C4-2B (cell line): ENCODE measurements around the gene SGK1.
"Not testable (repeated sequence)": the region's sequence is repeated elsewhere in the genome, so short reads cannot be mapped to it uniquely, and the experiment has no call there.

Source experiments
- H3K27ac ChIP-seq: fragments of 450-650 bp; 2 replicates; pipeline ENCODE4 v1.5.1; 2017
- ZFX ChIP-seq: fragments of 450-650 bp; IDR thresholded peaks from 2 replicates; pipeline ENCODE4 v1.6.1; 2017
- TF ChIP-seq, protein P1 (sequence below): fragments of 450-650 bp; conservative IDR thresholded peaks from 2 replicates; pipeline ENCODE4 v1.5.1; 2017; ENCODE audit warnings: mild to moderate bottlenecking

Gene SGK1

DNA sequence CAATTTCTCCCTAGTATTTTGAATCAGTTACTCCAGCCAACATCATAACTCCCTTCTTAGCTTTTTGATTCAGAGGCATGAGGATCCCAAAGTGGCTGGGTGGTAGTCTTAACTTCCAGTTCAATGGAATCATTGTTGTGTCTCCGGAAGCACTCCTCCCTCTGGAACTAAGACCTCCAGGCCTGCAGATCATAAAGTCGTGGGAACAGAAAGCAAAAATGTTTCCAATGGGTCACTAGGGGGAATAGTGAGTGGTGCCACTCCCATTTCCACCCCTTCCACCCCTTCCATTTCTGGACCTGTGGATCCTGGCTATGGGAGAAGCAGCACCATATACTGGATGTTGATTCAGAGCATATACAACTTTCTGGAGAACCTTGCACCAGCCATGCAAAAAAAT is 130.8 kb downstream of the SGK1 start:
- no peak overlapping the region for H3K27ac ChIP-seq
- TF ChIP-seq, protein P1, sequence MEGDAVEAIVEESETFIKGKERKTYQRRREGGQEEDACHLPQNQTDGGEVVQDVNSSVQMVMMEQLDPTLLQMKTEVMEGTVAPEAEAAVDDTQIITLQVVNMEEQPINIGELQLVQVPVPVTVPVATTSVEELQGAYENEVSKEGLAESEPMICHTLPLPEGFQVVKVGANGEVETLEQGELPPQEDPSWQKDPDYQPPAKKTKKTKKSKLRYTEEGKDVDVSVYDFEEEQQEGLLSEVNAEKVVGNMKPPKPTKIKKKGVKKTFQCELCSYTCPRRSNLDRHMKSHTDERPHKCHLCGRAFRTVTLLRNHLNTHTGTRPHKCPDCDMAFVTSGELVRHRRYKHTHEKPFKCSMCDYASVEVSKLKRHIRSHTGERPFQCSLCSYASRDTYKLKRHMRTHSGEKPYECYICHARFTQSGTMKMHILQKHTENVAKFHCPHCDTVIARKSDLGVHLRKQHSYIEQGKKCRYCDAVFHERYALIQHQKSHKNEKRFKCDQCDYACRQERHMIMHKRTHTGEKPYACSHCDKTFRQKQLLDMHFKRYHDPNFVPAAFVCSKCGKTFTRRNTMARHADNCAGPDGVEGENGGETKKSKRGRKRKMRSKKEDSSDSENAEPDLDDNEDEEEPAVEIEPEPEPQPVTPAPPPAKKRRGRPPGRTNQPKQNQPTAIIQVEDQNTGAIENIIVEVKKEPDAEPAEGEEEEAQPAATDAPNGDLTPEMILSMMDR = no peak
- TF ChIP-seq ZFX = no peak

DNA sequence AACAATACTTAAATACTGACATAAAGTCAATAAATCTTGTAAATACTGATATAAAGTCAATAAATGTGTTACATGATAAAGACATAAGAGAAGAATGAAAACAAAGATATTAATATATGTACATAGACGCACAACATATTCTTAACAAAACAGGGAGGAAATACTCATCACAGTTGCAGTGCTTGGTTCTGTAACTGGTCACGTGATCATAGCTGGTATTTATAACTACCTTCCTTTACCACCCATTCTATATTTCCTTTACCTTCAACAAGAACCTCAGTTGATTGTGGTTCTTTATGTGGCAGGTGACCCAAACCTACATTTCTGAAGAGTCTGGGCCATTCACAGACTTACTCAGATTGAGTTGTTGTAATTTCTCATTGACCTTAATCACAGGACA is 131.6 kb downstream of the SGK1 start:
- H3K27ac ChIP-seq = no peak overlapping the region
- TF ChIP-seq, protein P1 = no peak
- no peak for TF ChIP-seq ZFX

DNA sequence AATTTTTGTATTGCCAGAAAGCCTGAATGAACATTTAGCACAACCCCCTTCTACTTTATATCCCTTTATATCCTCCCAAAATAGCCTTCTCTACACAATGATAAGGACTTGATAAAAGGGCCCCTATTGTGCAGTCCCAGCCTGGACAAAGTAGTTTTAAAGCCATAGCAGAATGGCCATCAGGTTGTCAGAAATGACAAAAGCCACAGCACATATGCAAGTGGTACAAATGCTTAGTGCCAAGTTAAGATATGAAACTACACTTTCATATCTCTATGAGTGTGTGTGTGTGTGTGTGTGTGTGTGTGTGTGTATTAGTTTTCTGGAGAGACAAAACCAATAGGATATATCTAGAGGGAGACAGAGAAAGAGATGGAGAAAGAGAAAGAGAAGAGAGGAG is 132.6 kb downstream of the SGK1 start:
- no peak for TF ChIP-seq ZFX
- TF ChIP-seq, protein P1 = no peak
- H3K27ac ChIP-seq = no peak overlapping the region

DNA sequence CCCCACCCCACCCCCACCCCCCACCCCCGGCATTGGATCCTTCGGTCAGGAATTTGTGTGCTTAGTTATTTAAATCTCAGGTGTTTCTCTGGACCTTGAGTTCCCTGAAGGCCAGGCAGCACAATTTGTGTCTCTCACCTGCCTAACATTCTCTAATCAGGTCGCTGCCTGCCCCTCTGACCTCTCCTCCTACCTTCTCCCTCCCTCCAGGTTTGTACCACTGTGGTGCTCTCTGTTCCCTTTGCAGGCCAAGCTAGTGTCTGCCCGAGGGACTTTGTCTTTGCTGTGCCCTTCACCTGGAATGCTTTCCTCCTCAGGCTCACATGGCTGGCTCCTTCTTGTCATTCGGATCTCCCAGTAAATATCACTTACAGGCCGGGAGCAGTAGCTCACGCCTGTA is 134.1 kb downstream of the SGK1 start:
- TF ChIP-seq, protein P1 = no peak
- TF ChIP-seq ZFX = no peak

DNA sequence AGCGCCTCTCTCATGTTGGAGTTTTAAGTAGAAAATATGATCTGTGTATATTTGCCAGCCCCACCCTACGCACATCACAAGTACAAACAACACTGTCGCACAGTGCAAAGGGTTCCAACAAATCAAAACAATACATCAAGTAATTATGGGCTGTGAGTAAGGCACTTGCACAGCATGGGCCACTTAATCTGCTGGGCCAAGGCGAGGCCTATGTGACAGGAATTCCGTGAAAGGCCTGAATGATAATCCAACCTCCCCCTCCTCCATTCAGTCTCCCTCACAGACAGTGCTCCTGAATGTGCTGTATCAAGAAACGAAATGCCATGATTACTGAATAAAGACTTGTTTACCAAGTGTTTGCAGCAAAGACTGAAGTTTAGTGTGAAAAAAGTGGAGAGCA is 135.4 kb downstream of the SGK1 start:
- TF ChIP-seq, protein P1 = no peak
- no peak for TF ChIP-seq ZFX
- H3K27ac ChIP-seq = no peak overlapping the region

More for the DNA sequence above, 134.1 kb downstream of the SGK1 start:
- no peak overlapping the region for H3K27ac ChIP-seq

DNA sequence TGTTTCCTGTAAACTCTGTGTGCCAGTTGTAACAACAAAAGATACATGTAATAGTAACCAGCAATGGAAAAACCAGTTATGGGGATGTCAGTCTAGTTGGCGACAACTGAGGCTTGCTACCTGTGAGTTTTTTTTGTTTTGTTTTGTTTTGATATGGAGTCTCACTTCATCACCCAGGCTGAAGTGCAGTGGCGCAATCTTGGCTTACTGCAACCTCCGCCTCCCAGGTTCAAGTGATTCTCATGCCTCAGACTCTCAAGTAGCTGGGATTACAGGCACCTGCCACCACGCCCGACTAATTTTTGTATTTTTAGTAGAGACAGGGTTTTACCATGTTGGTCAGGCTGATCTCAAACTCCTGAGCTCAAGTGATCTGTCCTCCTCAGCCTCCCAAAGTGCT is 136.2 kb downstream of the SGK1 start:
- not testable (repeated sequence) for H3K27ac ChIP-seq

DNA sequence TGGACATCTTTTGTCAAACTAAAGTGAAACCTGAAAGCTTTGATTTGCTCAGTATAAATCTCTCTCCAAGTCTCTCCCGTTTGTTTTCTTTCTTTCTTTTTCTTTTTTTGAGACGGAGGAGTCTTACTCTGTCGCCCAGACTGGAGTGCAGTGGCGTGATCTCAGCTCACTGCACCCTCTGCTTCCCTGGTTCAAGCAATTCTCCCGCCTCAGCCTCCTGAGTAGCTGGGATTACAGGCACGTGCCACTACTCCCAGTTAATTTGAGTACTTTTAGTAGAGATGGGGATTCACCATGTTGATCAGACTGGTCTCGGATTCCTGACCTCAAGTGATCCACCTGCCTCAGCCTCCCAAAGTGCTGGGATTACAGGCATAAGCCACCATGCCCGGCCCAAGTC is 136.7 kb downstream of the SGK1 start:
- H3K27ac ChIP-seq = not testable (repeated sequence)

DNA sequence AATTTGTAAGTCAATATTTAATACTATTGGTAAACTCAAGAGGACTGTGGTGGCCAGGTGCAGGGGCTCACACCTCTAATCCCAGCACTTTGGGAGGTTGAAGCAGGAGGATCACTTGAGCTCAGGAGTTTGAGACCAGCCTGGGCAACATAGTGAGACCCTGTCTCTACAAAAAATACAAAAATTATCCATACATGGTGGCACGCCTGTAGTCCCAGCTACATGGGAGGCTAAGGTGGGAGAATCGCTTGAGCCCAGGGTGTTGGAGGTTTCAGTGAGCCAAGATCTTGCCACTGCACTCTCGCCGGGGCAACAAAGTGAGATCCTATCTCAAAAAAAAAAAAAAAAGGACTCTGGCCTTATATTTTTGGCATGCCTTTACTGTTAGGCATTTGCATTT is 137.4 kb downstream of the SGK1 start:
- H3K27ac ChIP-seq = not testable (repeated sequence)

DNA sequence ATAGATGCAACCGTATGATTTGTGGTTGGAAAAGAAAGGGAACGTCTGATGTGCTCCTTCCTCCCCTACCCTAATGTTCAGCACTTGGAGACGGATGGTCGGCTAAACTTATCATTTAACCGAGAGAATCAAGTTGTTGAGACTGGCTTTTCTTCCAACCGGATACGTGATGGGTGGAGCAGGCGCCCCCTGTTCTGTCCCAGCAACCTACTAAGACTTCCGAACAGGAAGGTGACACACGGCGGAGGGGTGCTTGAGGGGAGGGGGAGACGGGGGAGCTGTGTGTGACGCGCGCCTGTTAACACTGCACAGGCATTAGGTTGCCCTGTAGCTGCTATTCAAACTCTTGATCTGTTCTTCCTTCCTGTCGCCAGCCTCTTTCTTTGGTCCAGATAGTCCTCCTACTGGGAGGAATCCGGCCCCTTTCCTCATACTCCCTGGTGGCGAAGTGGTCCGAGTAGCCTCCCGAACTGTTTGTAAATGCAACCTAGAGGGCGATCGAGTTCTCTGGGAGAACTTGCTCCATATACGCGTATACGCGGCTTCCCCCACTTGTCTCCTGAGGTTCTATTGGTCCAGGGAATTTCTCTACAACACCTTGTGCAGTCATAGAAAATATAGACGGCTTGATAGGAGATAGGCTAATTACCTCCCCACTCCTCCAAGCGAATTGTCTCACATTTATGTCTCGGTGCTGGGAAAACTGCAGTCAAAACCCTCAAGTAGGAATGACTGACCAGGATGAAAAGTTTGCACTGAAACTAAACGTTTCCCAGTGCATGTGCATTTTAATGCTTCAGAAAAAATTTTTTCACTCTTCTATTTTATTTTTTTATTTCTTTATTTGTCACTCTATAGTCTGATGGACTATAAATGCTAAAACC is 139.5 kb downstream of the SGK1 start:
- H3K27ac ChIP-seq = no peak overlapping the region
- TF ChIP-seq ZFX = no peak
- TF ChIP-seq, protein P1 = no peak
